ENCODE results near the gene TMEM81.

DNA sequence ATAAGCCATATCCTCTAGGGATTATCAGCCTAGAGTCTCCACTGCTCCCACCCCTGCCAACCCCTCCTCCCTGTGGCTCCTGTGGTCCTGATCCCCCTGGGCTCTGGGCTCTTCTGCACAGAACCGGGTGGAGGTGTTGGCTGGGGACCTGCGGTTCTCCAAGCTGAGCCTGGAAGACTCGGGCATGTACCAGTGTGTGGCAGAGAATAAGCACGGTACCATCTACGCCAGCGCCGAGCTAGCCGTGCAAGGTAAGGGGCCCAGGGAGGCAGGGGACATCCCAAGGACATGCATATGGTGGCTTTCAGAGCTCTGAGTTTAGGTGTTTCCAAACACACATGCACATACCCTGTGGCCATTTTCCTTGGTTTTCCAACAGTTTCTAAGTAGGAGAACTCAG lies 21.9 kb downstream of the TMEM81 start:
- TF ChIP-seq GABPA (IDR thresholded peaks at IDR 0.05; ENCODE audit: low read depth) (no peak), TCF12 (IDR thresholded peaks at IDR 0.05; ENCODE audit: low read depth, low read length) (no peak), RAD21 (IDR thresholded peaks at IDR 0.05; ENCODE audit: insufficient read depth, low read depth, low read length) (no peak), RBBP5 (conservative IDR thresholded peaks at IDR 0.05) (no peak), SUPT20H (IDR thresholded peaks at IDR 0.05; ENCODE audit: borderline replicate concordance, control insufficient read depth, low read depth, low read length) (no peak), TCF7 (IDR thresholded peaks at IDR 0.05; ENCODE audit: borderline replicate concordance) (no peak)
- TF ChIP-seq, protein P1, sequence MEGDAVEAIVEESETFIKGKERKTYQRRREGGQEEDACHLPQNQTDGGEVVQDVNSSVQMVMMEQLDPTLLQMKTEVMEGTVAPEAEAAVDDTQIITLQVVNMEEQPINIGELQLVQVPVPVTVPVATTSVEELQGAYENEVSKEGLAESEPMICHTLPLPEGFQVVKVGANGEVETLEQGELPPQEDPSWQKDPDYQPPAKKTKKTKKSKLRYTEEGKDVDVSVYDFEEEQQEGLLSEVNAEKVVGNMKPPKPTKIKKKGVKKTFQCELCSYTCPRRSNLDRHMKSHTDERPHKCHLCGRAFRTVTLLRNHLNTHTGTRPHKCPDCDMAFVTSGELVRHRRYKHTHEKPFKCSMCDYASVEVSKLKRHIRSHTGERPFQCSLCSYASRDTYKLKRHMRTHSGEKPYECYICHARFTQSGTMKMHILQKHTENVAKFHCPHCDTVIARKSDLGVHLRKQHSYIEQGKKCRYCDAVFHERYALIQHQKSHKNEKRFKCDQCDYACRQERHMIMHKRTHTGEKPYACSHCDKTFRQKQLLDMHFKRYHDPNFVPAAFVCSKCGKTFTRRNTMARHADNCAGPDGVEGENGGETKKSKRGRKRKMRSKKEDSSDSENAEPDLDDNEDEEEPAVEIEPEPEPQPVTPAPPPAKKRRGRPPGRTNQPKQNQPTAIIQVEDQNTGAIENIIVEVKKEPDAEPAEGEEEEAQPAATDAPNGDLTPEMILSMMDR (IDR thresholded peaks at IDR 0.05 in 2 of 3, conservative IDR thresholded peaks at IDR 0.05 in 1 of 3; ENCODE audit: control insufficient read depth in 2 of 3, extremely low read depth in 1 of 3, insufficient read depth in 1 of 3, low read depth in 3 of 3, low read length in 3 of 3), result no peak
- TF ChIP-seq, protein P2, sequence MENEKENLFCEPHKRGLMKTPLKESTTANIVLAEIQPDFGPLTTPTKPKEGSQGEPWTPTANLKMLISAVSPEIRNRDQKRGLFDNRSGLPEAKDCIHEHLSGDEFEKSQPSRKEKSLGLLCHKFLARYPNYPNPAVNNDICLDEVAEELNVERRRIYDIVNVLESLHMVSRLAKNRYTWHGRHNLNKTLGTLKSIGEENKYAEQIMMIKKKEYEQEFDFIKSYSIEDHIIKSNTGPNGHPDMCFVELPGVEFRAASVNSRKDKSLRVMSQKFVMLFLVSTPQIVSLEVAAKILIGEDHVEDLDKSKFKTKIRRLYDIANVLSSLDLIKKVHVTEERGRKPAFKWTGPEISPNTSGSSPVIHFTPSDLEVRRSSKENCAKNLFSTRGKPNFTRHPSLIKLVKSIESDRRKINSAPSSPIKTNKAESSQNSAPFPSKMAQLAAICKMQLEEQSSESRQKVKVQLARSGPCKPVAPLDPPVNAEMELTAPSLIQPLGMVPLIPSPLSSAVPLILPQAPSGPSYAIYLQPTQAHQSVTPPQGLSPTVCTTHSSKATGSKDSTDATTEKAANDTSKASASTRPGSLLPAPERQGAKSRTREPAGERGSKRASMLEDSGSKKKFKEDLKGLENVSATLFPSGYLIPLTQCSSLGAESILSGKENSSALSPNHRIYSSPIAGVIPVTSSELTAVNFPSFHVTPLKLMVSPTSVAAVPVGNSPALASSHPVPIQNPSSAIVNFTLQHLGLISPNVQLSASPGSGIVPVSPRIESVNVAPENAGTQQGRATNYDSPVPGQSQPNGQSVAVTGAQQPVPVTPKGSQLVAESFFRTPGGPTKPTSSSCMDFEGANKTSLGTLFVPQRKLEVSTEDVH (IDR thresholded peaks at IDR 0.05; ENCODE audit: low read depth, partially characterized antibody), result no peak
- TF ChIP-seq, protein P3, sequence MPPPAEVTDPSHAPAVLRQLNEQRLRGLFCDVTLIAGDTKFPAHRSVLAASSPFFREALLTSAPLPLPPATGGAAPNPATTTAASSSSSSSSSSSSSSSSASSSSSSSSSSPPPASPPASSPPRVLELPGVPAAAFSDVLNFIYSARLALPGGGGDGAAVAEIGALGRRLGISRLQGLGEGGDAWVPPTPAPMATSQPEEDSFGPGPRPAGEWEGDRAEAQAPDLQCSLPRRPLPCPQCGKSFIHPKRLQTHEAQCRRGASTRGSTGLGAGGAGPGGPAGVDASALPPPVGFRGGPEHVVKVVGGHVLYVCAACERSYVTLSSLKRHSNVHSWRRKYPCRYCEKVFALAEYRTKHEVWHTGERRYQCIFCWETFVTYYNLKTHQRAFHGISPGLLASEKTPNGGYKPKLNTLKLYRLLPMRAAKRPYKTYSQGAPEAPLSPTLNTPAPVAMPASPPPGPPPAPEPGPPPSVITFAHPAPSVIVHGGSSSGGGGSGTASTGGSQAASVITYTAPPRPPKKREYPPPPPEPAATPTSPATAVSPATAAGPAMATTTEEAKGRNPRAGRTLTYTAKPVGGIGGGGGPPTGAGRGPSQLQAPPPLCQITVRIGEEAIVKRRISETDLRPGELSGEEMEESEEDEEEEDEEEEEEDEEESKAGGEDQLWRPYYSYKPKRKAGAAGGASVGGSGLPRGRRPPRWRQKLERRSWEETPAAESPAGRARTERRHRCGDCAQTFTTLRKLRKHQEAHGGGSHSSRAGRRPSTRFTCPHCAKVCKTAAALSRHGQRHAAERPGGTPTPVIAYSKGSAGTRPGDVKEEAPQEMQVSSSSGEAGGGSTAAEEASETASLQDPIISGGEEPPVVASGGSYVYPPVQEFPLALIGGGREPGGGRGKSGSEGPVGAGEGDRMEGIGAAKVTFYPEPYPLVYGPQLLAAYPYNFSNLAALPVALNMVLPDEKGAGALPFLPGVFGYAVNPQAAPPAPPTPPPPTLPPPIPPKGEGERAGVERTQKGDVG (CRISPR knock-in tag; IDR thresholded peaks at IDR 0.05), result no peak
- TF ChIP-seq, protein P4, sequence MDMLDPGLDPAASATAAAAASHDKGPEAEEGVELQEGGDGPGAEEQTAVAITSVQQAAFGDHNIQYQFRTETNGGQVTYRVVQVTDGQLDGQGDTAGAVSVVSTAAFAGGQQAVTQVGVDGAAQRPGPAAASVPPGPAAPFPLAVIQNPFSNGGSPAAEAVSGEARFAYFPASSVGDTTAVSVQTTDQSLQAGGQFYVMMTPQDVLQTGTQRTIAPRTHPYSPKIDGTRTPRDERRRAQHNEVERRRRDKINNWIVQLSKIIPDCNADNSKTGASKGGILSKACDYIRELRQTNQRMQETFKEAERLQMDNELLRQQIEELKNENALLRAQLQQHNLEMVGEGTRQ (IDR thresholded peaks at IDR 0.05; ENCODE audit: borderline replicate concordance, low read depth, low read length), result no peak

All from GM12878 (cell line).